ENCODE results near the gene UGT1A6. TPM values are rescaled to one million over a fixed set of nuclear protein-coding genes. Genes with fewer than 3 reads are reported as not detected.

UGT1A6 gene
- total and polyA plus RNA-seq, 2 of the 13 experiments (the other 11 are each of a cell fraction or from before 2014, with no cell fraction given), result 0.25 TPM; not detected in 1

GRCh38 chr2:233756429-233757081 lies 63.9 kb downstream of the UGT1A6 start (continued):
- TF ChIP-seq ZNF414 (CRISPR knock-in tag; IDR thresholded peaks at IDR 0.05) (peak; percentile 48; the same call in 1 of the 2 replicates), MIER3 (CRISPR knock-in tag; IDR thresholded peaks at IDR 0.05; ENCODE audit: borderline replicate concordance) (peak; percentile 77; the same call in 1 of the 2 replicates), BATF2 (CRISPR knock-in tag; IDR thresholded peaks at IDR 0.05) (peak; percentile 89), IRF1 (CRISPR knock-in tag; IDR thresholded peaks at IDR 0.05; ENCODE audit: low read depth) (no peak), SALL2 (CRISPR knock-in tag; IDR thresholded peaks at IDR 0.05) (0 out of 2 replicates have a peak, but pooled peaks have one; percentile 56), ZSCAN12 (CRISPR knock-in tag; IDR thresholded peaks at IDR 0.05) (no peak), PITX1 (CRISPR knock-in tag; IDR thresholded peaks at IDR 0.05) (peak; percentile 99), CCAR2 (optimal IDR thresholded peaks at IDR 0.05; ENCODE audit: low read depth, low read length) (peak; percentile 54), SOX5 (CRISPR knock-in tag; IDR thresholded peaks at IDR 0.05; ENCODE audit: borderline replicate concordance) (peak; percentile 98), ZNF687 (CRISPR knock-in tag; IDR thresholded peaks at IDR 0.05) (no peak), TRIM24 (CRISPR knock-in tag; IDR thresholded peaks at IDR 0.05) (peak; percentile 64; the same call in 1 of the 2 replicates), RFX5 (IDR thresholded peaks at IDR 0.05; ENCODE audit: low read depth, low read length) (no peak), ATF4 (CRISPR knock-in tag; IDR thresholded peaks at IDR 0.05) (peak in 1 of 2 experiments; percentile 83; a peak in 2 of 4 replicates), ZNF230 (CRISPR knock-in tag; IDR thresholded peaks at IDR 0.05) (0 out of 2 replicates have a peak, but pooled peaks have one; percentile 26), ZBTB20 (CRISPR knock-in tag; IDR thresholded peaks at IDR 0.05; ENCODE audit: borderline replicate concordance, low read depth) (peak; percentile 89; the same call in 1 of the 2 replicates), ZNF780A (CRISPR knock-in tag; IDR thresholded peaks at IDR 0.05) (no peak), GATA4 (IDR thresholded peaks at IDR 0.05; ENCODE audit: borderline replicate concordance, low read depth) (peak; percentile 97), TGIF2 (CRISPR knock-in tag; IDR thresholded peaks at IDR 0.05) (peak; percentile 82), ZNF720 (CRISPR knock-in tag; IDR thresholded peaks at IDR 0.05) (no peak), HNF1B (CRISPR knock-in tag; IDR thresholded peaks at IDR 0.05) (peak; percentile 99), MXD4 (CRISPR knock-in tag; IDR thresholded peaks at IDR 0.05) (0 out of 2 replicates have a peak, but pooled peaks have one; percentile 55)

Data from HepG2 (cell line).